Cortex of kidney (tissue), 1 donor: ENCODE measurements around the gene DDX51.

Experiments
- DNase-seq: peaks from one replicate; lab custom pipeline; 2025; lab: John Stamatoyannopoulos, UW

DDX51 gene

DNA sequence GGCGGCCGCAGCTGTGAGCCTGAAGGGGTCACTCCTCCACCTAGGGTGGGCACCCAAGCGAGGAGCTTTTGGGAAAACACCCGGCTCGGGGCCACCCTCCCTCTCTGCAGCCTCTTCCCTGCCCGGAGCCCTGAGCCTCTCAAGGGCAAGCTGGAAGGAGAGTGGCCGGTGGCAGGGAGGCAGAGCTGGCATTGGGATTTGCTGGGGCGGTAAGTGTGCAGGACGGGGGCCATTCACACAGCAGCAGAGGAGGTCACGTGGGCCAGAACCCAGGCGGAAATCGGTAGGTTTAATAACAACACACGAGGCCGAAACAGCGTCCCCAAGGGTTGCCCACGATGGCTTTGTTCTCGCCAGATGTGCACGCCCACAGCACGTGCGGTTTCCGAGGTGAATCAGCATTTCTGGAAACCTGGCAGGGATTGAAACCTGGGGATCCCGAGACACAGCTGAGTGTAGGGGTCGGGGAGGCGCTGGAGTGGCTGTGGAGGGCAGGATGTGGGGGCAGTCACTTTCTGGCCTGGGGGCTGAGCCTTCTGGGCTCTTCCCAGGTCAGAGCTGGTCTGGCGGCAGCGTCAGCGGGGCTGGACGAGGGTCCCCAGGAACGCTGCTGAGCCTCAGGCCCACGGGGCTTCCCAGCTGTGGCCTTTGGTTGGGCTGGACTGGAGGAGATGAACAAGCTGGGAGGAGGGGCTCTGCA lies 23.6 kb upstream of the DDX51 start:
- DNase-seq = no peak

DNA sequence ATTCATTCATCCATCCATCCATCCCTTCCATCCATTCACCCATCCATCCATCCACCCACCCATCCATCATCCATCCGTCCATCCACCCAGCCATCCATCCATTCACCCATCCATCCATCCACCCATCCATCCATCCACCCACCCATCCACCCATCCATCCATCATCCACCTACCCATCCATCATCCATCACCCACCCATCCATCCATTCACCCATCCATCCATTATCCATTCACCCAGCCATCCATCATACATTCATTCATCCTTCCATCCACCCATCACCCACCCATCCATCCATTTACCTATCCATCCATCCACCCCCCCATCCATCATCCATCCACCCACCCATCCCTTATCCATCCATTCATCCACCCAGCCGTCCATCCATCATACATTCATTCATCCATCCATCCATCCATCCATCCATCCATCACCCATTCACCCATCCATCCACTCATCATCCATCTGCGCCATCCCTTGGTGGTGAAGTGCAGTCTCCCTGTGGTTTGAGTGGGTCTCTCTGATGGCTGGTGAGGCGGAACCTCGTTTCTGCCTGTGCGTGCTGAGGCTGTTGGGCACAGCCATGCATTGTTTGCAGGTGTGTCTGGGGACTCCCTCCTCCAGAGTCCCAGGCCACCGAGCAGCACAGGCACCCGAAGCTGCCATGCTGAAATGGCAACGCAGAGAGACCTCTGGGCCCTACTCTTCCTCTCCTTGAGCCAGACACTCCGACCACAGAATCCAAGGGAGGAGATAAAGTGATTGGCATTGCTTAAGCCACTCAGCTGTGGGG lies 22.9 kb upstream of the DDX51 start:
- DNase-seq = no peak

DNA sequence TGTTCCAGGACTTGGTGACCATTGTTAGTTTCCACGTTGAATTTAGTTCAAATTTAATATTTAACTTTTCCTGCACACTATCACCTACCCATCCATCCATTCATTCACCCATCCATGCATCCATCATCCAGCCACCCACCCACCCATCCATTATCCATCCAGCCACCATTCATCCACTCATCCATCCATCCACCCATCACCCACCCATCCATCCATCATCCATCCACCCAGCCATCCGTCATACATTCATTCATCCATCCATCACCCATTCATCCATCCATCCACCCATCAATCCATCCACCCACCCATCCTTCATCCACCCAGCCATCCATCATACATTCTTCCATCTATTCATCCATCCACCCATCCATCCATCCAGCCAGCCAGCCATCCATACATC lies 22.0 kb upstream of the DDX51 start:
- no peak for DNase-seq

- DNase-seq = no peak
These were observed 21.5 kb upstream of the DDX51 start for GRCh38 chr12:132165584-132165983.

GRCh38 chr12:132164426-132164825 lies 20.3 kb upstream of the DDX51 start:
- DNase-seq = no peak

DNA sequence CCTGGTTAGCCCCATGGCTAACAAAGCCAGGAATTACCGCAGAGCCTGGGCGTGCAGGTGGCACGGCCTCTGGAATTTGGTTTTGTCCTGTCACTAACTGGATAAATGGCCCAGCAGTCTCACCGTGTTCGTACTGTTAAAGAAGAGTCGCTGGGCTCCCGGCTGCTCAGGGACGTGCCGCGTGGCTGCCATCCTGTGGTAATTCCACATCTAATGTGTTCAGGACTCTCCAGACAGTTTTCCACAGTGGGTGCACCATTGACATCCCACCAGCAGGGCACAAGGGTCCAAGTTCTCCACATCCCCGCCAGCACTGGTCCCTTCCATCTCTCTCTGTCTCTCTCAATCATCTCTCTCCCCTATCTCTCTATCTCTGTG lies 19.8 kb upstream of the DDX51 start:
- no peak for DNase-seq

GRCh38 chr12:132163041-132163910 lies 19.2 kb upstream of the DDX51 start:
- no peak for DNase-seq

GRCh38 chr12:132162508-132163031 lies 18.5 kb upstream of the DDX51 start:
- no peak for DNase-seq

DNA sequence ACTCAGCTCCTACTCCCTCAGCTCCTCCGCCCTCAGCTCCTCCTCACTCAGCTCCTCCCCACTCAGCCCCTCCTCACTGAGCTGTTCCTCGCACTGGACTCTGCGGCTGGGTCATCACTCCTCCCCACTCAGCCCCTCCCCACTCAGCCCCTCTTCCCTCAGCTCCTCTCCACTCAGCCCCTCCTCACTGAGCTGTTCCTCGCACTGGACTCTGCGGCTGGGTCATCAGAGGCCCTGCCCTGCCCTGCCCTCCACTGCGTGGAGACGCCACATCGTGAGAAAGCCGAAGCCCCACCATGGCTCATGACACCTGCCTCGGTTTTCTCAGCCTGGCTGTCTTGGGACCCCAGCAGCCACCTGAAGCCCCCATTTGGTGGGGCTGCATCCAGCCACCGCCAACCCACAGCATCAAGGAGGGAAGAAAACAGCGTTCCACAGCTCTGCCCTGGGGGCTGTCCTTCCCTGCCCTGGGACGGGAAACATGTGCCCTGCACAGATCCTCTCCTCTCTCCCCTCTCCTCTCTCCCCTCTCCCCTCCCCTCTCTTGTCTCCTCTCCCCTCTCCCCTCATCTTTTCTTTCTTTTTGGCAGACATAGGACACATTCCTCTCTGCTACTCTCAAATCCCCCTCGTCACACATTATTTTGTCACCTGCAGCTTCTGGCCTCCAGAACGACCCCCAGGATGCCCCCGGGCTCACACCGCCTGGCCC lies 17.8 kb upstream of the DDX51 start:
- DNase-seq = no peak

DNA sequence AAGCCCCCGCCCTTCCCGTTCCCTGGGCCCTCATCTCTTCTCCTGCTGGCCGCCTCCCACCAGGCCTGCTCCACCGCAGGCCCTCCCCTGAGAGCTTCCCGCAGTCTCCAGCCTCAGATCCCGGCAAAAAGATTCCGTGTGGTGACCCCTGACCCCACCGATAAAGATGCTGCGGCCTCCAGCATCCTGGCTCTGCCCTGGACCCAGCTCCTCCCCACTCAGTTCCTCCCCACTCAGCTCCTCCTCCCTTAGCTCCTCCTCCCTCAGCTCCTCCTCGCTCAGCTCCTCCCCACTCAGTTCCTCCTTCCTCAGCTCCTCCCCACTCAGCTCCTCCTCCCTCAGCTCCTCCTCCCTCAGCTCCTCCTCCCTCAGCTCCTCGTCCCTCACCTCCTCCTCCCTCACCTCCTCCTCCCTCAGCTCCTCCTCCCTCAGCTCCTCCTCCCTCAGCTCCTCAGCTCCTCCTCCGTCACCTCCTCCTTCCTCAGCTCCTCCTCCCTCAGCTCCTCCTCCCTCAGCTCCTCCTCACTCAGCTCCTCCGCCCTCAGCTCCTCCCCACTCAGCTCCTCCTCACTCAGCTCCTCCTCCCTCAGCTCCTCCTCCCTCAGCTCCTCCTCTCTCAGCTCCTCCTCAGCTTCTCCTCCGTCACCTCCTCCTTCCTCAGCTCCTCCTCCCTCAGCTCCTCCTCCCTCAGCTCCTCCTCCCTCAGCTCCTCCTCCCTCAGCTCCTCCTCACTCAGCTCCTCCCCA lies 17.1 kb upstream of the DDX51 start:
- DNase-seq = no peak

- no peak for DNase-seq
These were observed 16.5 kb upstream of the DDX51 start for GRCh38 chr12:132160601-132161035.

GRCh38 chr12:132160016-132160415 lies 15.9 kb upstream of the DDX51 start:
- no peak for DNase-seq

DNA sequence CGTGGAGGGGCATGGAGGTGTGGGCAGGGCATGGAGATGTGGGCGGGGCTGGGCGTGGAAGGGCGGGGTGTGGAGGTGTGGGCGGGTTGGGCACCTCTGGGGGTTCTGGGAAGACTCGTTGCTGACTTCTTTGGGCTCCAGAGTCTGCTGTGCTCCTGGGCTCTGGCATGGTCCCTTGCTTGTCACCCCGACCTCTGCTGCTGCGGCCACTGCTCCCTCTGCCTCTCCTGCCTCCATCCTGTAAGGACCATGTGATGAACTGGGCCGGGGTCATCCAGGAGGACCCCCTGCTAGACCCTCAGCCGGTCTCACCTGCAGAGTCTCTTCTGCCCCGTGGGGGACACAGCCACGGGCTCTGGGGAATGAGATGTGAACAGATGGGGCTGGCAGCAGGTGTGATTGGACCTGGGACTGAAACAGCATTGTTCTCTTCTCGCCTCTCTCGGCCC lies 15.5 kb upstream of the DDX51 start:
- no peak for DNase-seq

DNA sequence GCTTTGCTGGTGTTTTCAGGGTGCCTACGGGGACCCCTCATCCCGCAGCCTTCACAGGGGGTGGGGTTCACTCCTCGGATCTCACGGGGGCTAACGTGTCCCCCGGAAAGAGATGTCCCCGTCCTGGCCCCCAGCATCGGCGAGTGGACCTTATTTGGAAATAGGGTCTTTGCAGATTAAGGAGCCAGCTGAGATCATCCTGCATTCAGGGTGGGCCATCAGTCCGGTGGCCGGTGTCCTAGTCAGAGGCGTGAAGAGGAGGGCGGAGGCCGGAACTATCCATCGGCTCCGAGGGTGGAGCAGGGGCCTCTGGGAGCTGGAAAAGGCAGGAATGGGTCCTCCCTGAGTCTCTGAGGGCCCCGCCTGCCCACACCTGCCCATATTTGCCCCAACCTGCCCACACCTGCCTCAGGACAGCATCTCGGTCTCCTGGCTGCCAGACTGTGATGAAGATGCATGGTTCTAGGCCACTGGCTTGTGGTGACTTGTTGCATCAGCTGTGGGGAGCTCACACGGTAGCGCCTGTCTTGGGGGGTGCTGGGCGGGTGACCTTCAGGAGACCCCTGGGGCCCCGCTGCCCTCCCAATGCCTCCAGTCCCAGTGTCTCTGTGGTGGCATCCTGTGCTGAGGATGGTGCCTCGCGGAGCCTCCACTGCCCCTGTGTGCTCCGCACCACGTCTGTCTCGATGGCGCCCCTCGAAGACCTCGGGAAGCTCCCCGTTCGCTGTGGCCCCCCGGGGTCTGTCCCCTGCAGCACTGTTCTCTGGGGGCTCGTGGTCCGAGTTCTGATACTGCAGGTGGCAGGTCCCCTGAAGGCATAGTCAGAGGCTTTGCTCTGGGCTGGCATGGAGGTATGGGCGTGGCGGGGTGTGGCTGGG lies 14.8 kb upstream of the DDX51 start:
- DNase-seq = no peak

GRCh38 chr12:132157733-132158409 lies 13.8 kb upstream of the DDX51 start:
- DNase-seq = no peak

- no peak for DNase-seq
These were observed 12.6 kb upstream of the DDX51 start for GRCh38 chr12:132156573-132157325.

- no peak for DNase-seq
These were observed 11.9 kb upstream of the DDX51 start for GRCh38 chr12:132155771-132156572.
